PFSK-1 (cell line): ENCODE data around the gene TMUB1.

ENCODE experiments used
- POLR2AphosphoS5 ChIP-seq: IDR thresholded peaks from 2 replicates; pipeline ENCODE4 v1.6.1; 2012; ENCODE audit warnings: low read depth, mild to moderate bottlenecking, control low read depth, low read length, moderate library complexity
- TF ChIP-seq, protein P1 (sequence below), 2 experiments: IDR thresholded peaks; 2 replicates each; pipeline versions ENCODE4 v1.6.1 to v1.8.0; 2011 to 2012; ENCODE audit warnings: low read depth in 2 of 2, low read length in 2 of 2, control low read depth in 1 of 2, inconsistent platforms in 1 of 2, mild to moderate bottlenecking in 1 of 2, moderate library complexity in 1 of 2; ENCODE audit not compliant: insufficient read depth in 1 of 2

DNA sequence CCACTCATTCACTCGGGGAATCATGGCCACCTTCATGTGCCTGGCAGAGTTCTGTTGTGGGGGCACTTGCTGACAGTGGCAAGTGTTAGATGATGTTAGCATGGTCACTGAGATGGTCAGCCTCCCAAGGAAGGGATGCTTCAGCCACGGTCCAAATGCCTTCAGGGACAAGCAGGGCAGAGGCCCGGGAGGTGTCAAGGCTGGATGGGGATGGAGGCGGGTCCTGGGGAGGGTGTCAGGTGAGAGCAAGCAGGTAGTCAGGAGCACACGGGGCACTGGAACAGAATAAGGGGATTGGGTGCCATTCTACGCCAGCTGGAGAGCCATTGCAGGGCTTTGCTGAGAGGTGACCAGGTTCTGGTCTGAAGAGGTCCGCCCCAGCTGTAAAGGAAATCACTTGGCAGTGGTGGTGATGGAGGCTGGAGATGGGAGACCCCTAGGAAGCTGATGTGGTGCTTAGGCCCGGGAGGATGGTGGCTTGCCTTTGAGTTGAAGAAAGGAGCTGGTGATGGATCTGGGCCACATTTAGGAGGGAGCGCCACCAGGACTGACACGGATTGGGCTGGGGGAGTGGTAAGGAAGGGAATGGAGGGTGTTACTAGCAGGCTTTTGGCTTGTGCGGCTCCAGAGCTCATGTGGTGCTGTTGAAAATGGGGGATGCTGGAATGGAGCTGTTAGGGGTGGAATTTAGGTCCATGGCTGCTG is 27.1 kb upstream of the TMUB1 start:
- TF ChIP-seq, protein P1, sequence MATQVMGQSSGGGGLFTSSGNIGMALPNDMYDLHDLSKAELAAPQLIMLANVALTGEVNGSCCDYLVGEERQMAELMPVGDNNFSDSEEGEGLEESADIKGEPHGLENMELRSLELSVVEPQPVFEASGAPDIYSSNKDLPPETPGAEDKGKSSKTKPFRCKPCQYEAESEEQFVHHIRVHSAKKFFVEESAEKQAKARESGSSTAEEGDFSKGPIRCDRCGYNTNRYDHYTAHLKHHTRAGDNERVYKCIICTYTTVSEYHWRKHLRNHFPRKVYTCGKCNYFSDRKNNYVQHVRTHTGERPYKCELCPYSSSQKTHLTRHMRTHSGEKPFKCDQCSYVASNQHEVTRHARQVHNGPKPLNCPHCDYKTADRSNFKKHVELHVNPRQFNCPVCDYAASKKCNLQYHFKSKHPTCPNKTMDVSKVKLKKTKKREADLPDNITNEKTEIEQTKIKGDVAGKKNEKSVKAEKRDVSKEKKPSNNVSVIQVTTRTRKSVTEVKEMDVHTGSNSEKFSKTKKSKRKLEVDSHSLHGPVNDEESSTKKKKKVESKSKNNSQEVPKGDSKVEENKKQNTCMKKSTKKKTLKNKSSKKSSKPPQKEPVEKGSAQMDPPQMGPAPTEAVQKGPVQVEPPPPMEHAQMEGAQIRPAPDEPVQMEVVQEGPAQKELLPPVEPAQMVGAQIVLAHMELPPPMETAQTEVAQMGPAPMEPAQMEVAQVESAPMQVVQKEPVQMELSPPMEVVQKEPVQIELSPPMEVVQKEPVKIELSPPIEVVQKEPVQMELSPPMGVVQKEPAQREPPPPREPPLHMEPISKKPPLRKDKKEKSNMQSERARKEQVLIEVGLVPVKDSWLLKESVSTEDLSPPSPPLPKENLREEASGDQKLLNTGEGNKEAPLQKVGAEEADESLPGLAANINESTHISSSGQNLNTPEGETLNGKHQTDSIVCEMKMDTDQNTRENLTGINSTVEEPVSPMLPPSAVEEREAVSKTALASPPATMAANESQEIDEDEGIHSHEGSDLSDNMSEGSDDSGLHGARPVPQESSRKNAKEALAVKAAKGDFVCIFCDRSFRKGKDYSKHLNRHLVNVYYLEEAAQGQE (IDR thresholded peaks at IDR 0.05; ENCODE audit: insufficient read depth in 1 of 2, low read depth in 2 of 2, low read length in 2 of 2): no peak
- no peak for TF ChIP-seq POLR2AphosphoS5
